DOHH2 (cell line): ENCODE measurements around the gene C4orf46.

Experiments
- H3F3A ChIP-seq: fragments of 200-600 bp; sonication (generic), shearing (Covaris generic); 2 replicates; pipeline ENCODE4 v1.6.0; 2016; ENCODE audit warnings: antibody characterized with exemption, mild to moderate bottlenecking; ENCODE audit not compliant: control insufficient read depth, insufficient read depth
- H3K27ac ChIP-seq: fragments of 200-600 bp; sonication (generic); 2 replicates; pipeline ENCODE4 v1.5.1; 2014; ENCODE audit warnings: low read depth, mild to moderate bottlenecking, low read length, moderate library complexity
- H3K27me3 ChIP-seq: fragments of 200-600 bp; sonication (generic); 2 replicates; pipeline ENCODE4 v1.6.1; 2014; ENCODE audit warnings: mild to moderate bottlenecking, low read length, mixed read lengths; ENCODE audit not compliant: control insufficient read depth
- H3K36me3 ChIP-seq: fragments of 200-600 bp; sonication (generic); 2 replicates; pipeline ENCODE4 v1.6.1; 2014; ENCODE audit warnings: mild to moderate bottlenecking, low read length, moderate library complexity, mixed read lengths; ENCODE audit not compliant: control insufficient read depth
- H3K4me1 ChIP-seq: fragments of 200-600 bp; sonication (generic); 2 replicates; pipeline ENCODE4 v1.6.1; 2014; ENCODE audit warnings: mild to moderate bottlenecking, low read length, mixed read lengths; ENCODE audit not compliant: control insufficient read depth
- H3K4me2 ChIP-seq: fragments of 200-600 bp; sonication (generic); 2 replicates; pipeline ENCODE4 v1.6.0; 2014; ENCODE audit warnings: mild to moderate bottlenecking, low read length, moderate library complexity
- H3K4me3 ChIP-seq: fragments of 200-600 bp; sonication (generic); 2 replicates; pipeline ENCODE4 v1.5.1; 2014; ENCODE audit warnings: mild to moderate bottlenecking, low read length, mixed read lengths
- H3K79me2 ChIP-seq: fragments of 200-600 bp; sonication (generic); 2 replicates; pipeline ENCODE4 v1.6.1; 2014; ENCODE audit warnings: mild to moderate bottlenecking, low read length, mixed read lengths; ENCODE audit not compliant: control insufficient read depth
- H3K9me2 ChIP-seq: fragments of 200-600 bp; sonication (generic); replicated peaks from 2 replicates; pipeline ENCODE4 v1.6.1; 2014; ENCODE audit warnings: mild to moderate bottlenecking, low read length, mixed read lengths; ENCODE audit not compliant: control insufficient read depth
- H3K9me3 ChIP-seq: fragments of 200-600 bp; sonication (generic); 2 replicates; pipeline ENCODE4 v1.6.1; 2014; ENCODE audit warnings: antibody characterized with exemption, low read length, mixed read lengths; ENCODE audit not compliant: control insufficient read depth, insufficient read depth
- H4K20me1 ChIP-seq: fragments of 200-600 bp; sonication (generic); 2 replicates; pipeline ENCODE4 v1.6.0; 2014; ENCODE audit warnings: low read depth, mild to moderate bottlenecking, antibody characterized with exemption, low read length, moderate library complexity; ENCODE audit not compliant: control insufficient read depth, insufficient read depth
- CTCF ChIP-seq: fragments of 200-600 bp; sonication (generic); IDR thresholded peaks from one replicate; pipeline ENCODE4 v1.5.1; 2014; ENCODE audit warnings: antibody characterized with exemption, mild to moderate bottlenecking, low read depth, low read length; ENCODE audit not compliant: poor library complexity, severe bottlenecking
- EZH2phosphoT487 ChIP-seq: fragments of 200-600 bp; sonication (generic); IDR thresholded peaks from 2 replicates; pipeline ENCODE4 v1.6.1; 2017; ENCODE audit warnings: borderline replicate concordance, mild to moderate bottlenecking, antibody characterized with exemption, low read length, moderate library complexity, mixed read lengths

C4orf46 gene

DNA sequence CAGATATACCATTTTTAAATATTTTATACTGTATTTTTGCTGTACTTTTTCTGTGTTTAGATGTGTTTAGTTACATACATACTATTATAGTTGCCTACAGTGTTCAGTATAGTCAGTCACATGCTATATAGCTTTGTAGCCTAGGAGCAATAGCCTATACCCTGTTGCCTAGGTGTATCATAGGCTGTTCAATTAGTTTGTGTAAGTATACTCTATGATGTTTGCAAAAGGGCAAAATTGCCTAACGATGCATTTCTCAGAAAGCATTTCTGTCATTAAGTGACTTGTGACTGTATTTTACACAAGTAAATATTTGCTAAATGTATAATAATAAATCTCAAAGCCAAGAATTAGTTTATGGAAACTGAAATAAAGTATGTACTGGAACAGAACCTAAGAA, 9.9 kb upstream of the C4orf46 start:
- Histone ChIP-seq H3K4me3 (no peak overlapping the region), H3K9me2 (no peaks in the 10 kb centered on the region), H3K27me3 (no peaks in the 10 kb centered on the region), H3F3A (no peaks in the 10 kb centered on the region), H3K36me3 (no peaks in the 10 kb centered on the region), H3K4me1 (no peaks in the 10 kb centered on the region), H3K4me2 (no peak overlapping the region), H4K20me1 (no peaks in the 10 kb centered on the region), H3K27ac (no peak overlapping the region), H3K9me3 (no peaks in the 10 kb centered on the region), H3K79me2 (no peaks in the 10 kb centered on the region)
- no peak for TF ChIP-seq CTCF
- TF ChIP-seq EZH2phosphoT487: no peak

- Histone ChIP-seq H3K9me2 (no peaks in the 10 kb centered on the region), H3K9me3 (no peaks in the 10 kb centered on the region), H3K4me2 (no peak overlapping the region), H3F3A (no peaks in the 10 kb centered on the region), H3K79me2 (peaks cover 1% of the 10 kb centered on the region; the same call in 1 of the 2 replicates), H3K4me1 (peaks cover under 1% of the 10 kb centered on the region), H3K27ac (no peak overlapping the region), H4K20me1 (no peaks in the 10 kb centered on the region), H3K36me3 (no peaks in the 10 kb centered on the region), H3K27me3 (no peaks in the 10 kb centered on the region), H3K4me3 (no peak overlapping the region)
- TF ChIP-seq EZH2phosphoT487 (no peak), CTCF (no peak)
Measured at GRCh38 chr4:158678767-158679166, 7.1 kb upstream of the C4orf46 start.

- no peaks in the 10 kb centered on the region for H3K9me2 ChIP-seq
- H3K4me3 ChIP-seq: no peak overlapping the region
- H3F3A ChIP-seq: no peaks in the 10 kb centered on the region
- peaks cover 4% of the 10 kb centered on the region; the same call in 1 of the 2 replicates for H3K36me3 ChIP-seq
- no peaks in the 10 kb centered on the region for H3K27me3 ChIP-seq
- H3K4me1 ChIP-seq: peaks cover 12% of the 10 kb centered on the region
- no peak overlapping the region for H3K4me2 ChIP-seq
- H4K20me1 ChIP-seq: no peaks in the 10 kb centered on the region
- no peak for TF ChIP-seq EZH2phosphoT487
- TF ChIP-seq CTCF: no peak
- peaks cover 20% of the 10 kb centered on the region for H3K79me2 ChIP-seq
- H3K9me3 ChIP-seq: no peaks in the 10 kb centered on the region
- no peak overlapping the region for H3K27ac ChIP-seq
Measured at GRCh38 chr4:158676076-158676475, 4.4 kb upstream of the C4orf46 start.
